A549 (cell line): ENCODE data around the gene CHMP4A. TPM values are rescaled to one million over a fixed set of nuclear protein-coding genes. Genes with fewer than 3 reads are reported as not detected.
A peak's percentile ranks its signal among the peaks of the same experiment; 100 is the strongest.

ENCODE experiments used
- ATAC-seq, 2 experiments: fragments of 200-7000 bp in 1 of 2; fragments of >200 bp in 1 of 2; cut with Nextera tagmentation in 1 of 2; cut with Tn5 transposase in 1 of 2; 3 replicates each; pipeline versions ENCODE4 v1.8.0 to v1.9.1; 2018 to 2020; ENCODE audit warnings: mild to moderate bottlenecking in 1 of 2, moderate library complexity in 1 of 2
- CTCF ChIA-PET: fragments of 300-600 bp; sonication (Branson Sonifier 250); formaldehyde crosslinking; extraction: SDS; loops from one replicate; lab custom pipeline; 2021; ENCODE audit warnings: antibody characterized with exemption, inconsistent platforms; lab: Yijun Ruan, JAX
- POLR2A ChIA-PET: fragments of 350-600 bp; formaldehyde crosslinking; extraction: SDS; loops from one replicate; lab custom pipeline; 2021; ENCODE audit warnings: antibody characterized with exemption, inconsistent platforms; lab: Yijun Ruan, JAX
- DNase-seq, 2 experiments: peaks; one replicate each; pipeline versions ENCODE4 v3.0.0 to v3.0.0-alpha.2; 2011 to 2016; ENCODE audit warnings: low read depth in 1 of 2, low spot score in 1 of 2
- FAIRE-seq: peaks from 2 replicates; lab custom pipeline; 2011; peaks lifted over from hg19 to GRCh38; lab: Jason Lieb, UNC
- H3K27ac ChIP-seq, 2 experiments: fragments of >200 bp; sonication (Bioruptor Twin); formaldehyde crosslinking; 3 replicates each; pipeline ENCODE4 v1.5.1; 2016 to 2017
- H3K4me1 ChIP-seq: fragments of >200 bp; sonication (Bioruptor Twin); formaldehyde crosslinking; 3 replicates; pipeline ENCODE4 v1.6.1; 2016
- H3K4me2 ChIP-seq: fragments of >200 bp; sonication (Bioruptor Twin); formaldehyde crosslinking; 3 replicates; pipeline ENCODE4 v1.6.1; 2016
- H3K4me3 ChIP-seq: fragments of >200 bp; sonication (Bioruptor Twin); formaldehyde crosslinking; 3 replicates; pipeline ENCODE4 v1.5.1; 2016
- H3K9me3 ChIP-seq: fragments of >200 bp; sonication (Bioruptor Twin); formaldehyde crosslinking; 3 replicates; pipeline ENCODE4 v1.6.1; 2016
- CEBPB ChIP-seq, 2 experiments: fragments of >200 bp in 1 of 2; sonication (Bioruptor Twin) in 1 of 2; formaldehyde crosslinking in 1 of 2; IDR thresholded peaks; 2 replicates each; pipeline ENCODE4 v1.6.1; 2012 to 2016
- CHD4 ChIP-seq: fragments of 200-600 bp; sonication (generic); IDR thresholded peaks from 2 replicates; pipeline ENCODE4 v1.6.1; 2016; ENCODE audit warnings: antibody characterized with exemption, mild to moderate bottlenecking, borderline replicate concordance
- EHF ChIP-seq: fragments of 250-450 bp; sonication (Bioruptor Pico); IDR thresholded peaks from 2 replicates; pipeline ENCODE4 v1.5.0; 2020; ENCODE audit warnings: mild to moderate bottlenecking
- EHMT2 ChIP-seq: fragments of 200-600 bp; sonication (generic); IDR thresholded peaks from 2 replicates; pipeline ENCODE4 v1.6.1; 2016; ENCODE audit warnings: antibody characterized with exemption, low read depth, mild to moderate bottlenecking, moderate library complexity
- FOXS1 ChIP-seq: fragments of 250-450 bp; sonication (Bioruptor Pico); IDR thresholded peaks from 2 replicates; pipeline ENCODE4 v1.5.0; 2020; ENCODE audit warnings: mild to moderate bottlenecking, moderate library complexity
- HOXB13 ChIP-seq: fragments of 250-450 bp; sonication (Bioruptor Pico); IDR thresholded peaks from 2 replicates; pipeline ENCODE4 v1.5.0; 2020; ENCODE audit warnings: low read depth, mild to moderate bottlenecking, moderate library complexity
- KDM1A ChIP-seq: fragments of 200-600 bp; sonication (generic); IDR thresholded peaks from 2 replicates; pipeline ENCODE4 v1.6.1; 2016; ENCODE audit warnings: low read depth, mild to moderate bottlenecking
- KDM5A ChIP-seq: fragments of 200-600 bp; sonication (generic); IDR thresholded peaks from 2 replicates; pipeline ENCODE4 v1.6.1; 2016; ENCODE audit warnings: antibody characterized with exemption, mild to moderate bottlenecking
- NPAS2 ChIP-seq: fragments of 250-450 bp; sonication (Bioruptor Pico); IDR thresholded peaks from 2 replicates; pipeline ENCODE4 v1.8.0; 2022; ENCODE audit warnings: mild to moderate bottlenecking, moderate library complexity, borderline replicate concordance
- NR3C1 ChIP-seq: fragments of >200 bp; sonication (Bioruptor Twin); formaldehyde crosslinking; IDR thresholded peaks from 3 replicates; pipeline ENCODE4 v1.6.1; 2017
- RCOR1 ChIP-seq: fragments of 150-350 bp; IDR thresholded peaks from 2 replicates; pipeline ENCODE4 v1.6.1; 2014; ENCODE audit warnings: antibody characterized with exemption, low read length, low read depth
- RFX5 ChIP-seq: fragments of 450-650 bp; IDR thresholded peaks from 2 replicates; pipeline ENCODE4 v1.7.1; 2014; ENCODE audit warnings: antibody characterized with exemption, mild to moderate bottlenecking, moderate library complexity
- SREBF2 ChIP-seq: fragments of 450-650 bp; IDR thresholded peaks from 2 replicates; pipeline ENCODE4 v1.6.1; 2014; ENCODE audit warnings: mild to moderate bottlenecking, moderate library complexity
- TFCP2L1 ChIP-seq: fragments of 250-450 bp; sonication (Bioruptor Pico); IDR thresholded peaks from 2 replicates; pipeline ENCODE4 v1.5.0; 2021; ENCODE audit warnings: mild to moderate bottlenecking
- ZC3H11A ChIP-seq: fragments of 450-650 bp; IDR thresholded peaks from 2 replicates; pipeline ENCODE4 v1.6.1; 2014; ENCODE audit warnings: antibody characterized with exemption, mild to moderate bottlenecking
- ZSCAN20 ChIP-seq: fragments of 250-450 bp; sonication (Bioruptor Pico); IDR thresholded peaks from 2 replicates; pipeline ENCODE4 v1.8.0; 2022; ENCODE audit warnings: mild to moderate bottlenecking, moderate library complexity
- WGBS: methylation state at CpG from one replicate; pipeline ENCODE4 v1.1.6; 2017; ENCODE audit errors: missing lambda C conversion rate; 5-methylcytosine and 5-hydroxymethylcytosine counted together
- polyA plus RNA-seq, 4 experiments: library from polyadenylated mRNA; depleted of rRNA in 3 of 4; stranded (reverse); fragments of >200 nt; fragmentation: RNase III in 1 of 4; extraction: RNeasy Plus Mini Kit Qiagen cat#74134 plus additional on column Dnase treatment in 1 of 4; gene quantifications; 2 replicates in 3 of 4; 3 replicates in 1 of 4; pipeline ENCODE4 v1.2.3, GENCODE V29; 2011 to 2017
- TF ChIP-seq, protein P1 (sequence below): fragments of 450-650 bp; IDR thresholded peaks from 2 replicates; pipeline ENCODE4 v1.6.1; 2014; ENCODE audit warnings: antibody characterized with exemption
- TF ChIP-seq, protein P2 (sequence below): IDR thresholded peaks from 2 replicates; pipeline ENCODE4 v1.6.1; 2012; ENCODE audit warnings: low read depth, borderline replicate concordance
- TF ChIP-seq, protein P3 (sequence below): fragments of >200 bp; sonication (Bioruptor Twin); formaldehyde crosslinking; IDR thresholded peaks from 3 replicates; pipeline ENCODE4 v1.6.1; 2016
- TF ChIP-seq, protein P4 (sequence below): fragments of 250-450 bp; sonication (Bioruptor Pico); IDR thresholded peaks from 2 replicates; pipeline ENCODE4 v1.5.0; 2021; ENCODE audit warnings: mild to moderate bottlenecking, moderate library complexity, borderline replicate concordance
- TF ChIP-seq, protein P5 (sequence below): fragments of >200 bp; sonication (Bioruptor Twin); formaldehyde crosslinking; IDR thresholded peaks from 3 replicates; pipeline ENCODE4 v1.5.1; 2016
- TF ChIP-seq, protein P6 (sequence below): IDR thresholded peaks from 2 replicates; pipeline ENCODE4 v1.6.1; 2012

CHMP4A gene
- polyA plus RNA-seq, 2 of the 4 experiments (the other 2 are of a cell fraction) = 102 to 112 TPM

DNA sequence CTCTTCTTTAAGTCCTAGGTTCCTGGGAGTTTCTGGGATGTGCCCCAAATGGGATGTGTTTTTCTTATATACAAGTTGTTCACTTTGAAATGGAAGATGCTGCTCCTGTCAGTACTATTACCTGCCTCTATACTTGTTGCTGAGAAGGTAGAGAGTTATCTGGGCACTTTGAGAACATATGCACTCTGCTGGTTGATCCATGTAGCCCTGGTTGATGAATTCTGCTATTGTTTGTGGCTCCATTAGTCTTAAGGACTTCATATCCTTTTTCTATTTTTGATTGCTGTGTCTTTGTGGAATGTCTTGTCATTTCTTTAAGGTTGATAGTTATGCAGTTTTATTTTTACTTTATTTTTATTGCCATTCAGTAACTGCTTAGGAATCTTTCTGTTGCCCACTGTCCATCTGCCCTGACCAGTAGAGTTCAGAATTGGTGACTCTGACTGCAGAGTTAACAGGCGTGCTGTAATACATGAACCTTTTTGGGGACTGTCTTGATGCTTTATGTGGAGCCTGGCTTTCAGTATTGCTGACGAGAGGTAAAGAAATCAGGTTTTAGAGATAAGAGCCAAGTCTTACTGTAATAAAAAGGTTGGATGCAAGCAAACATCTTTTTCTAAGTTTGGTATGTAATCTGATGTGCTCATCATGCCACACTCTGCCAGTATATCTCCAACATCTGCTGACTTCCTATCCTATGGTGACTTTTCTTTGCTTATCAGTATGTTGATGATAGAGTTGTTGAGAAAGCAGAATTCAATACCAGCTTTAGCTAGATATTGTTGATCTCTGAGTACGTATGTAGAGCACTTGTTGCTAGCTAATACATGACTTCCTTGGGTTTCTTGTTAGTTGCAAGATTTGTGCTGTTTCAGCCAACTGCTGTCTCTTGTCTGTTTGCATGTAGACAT, 21.1 kb upstream of the CHMP4A start:
- H3K4me3 ChIP-seq = no peak overlapping the region
- no peaks in the 10 kb centered on the region for H3K9me3 ChIP-seq
- no peak for ATAC-seq
- H3K27ac ChIP-seq = no peak overlapping the region
- FAIRE-seq = no peak
- H3K4me2 ChIP-seq = peak overlapping the region; percentile 82
- ChIA-PET CTCF (interaction anchor here (0.6 to 21.7 kb wide), 7 partner anchors 8 to 67 kb away, joined by 3 to 601 read pairs (median 6); partner anchors contain the start of genes CIDEB, DHRS1, LTB4R and LTB4R2), POLR2A (interaction anchor here (1.1 to 1.3 kb wide), 2 partner anchors 8 to 37 kb away, joined by 5 to 7 read pairs; partner anchors contain the start of genes RABGGTA and TINF2)
- TF ChIP-seq, protein P1, sequence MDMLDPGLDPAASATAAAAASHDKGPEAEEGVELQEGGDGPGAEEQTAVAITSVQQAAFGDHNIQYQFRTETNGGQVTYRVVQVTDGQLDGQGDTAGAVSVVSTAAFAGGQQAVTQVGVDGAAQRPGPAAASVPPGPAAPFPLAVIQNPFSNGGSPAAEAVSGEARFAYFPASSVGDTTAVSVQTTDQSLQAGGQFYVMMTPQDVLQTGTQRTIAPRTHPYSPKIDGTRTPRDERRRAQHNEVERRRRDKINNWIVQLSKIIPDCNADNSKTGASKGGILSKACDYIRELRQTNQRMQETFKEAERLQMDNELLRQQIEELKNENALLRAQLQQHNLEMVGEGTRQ = no peak
- TF ChIP-seq KDM1A (no peak), CHD4 (no peak), NPAS2 (no peak), EHF (CRISPR knock-in tag) (no peak), RFX5 (no peak)
- DNase-seq = no peak
- 78% methylated on average over 3 of the region's 3 CpGs for WGBS
- H3K4me1 ChIP-seq = peaks cover 18% of the 10 kb centered on the region

DNA sequence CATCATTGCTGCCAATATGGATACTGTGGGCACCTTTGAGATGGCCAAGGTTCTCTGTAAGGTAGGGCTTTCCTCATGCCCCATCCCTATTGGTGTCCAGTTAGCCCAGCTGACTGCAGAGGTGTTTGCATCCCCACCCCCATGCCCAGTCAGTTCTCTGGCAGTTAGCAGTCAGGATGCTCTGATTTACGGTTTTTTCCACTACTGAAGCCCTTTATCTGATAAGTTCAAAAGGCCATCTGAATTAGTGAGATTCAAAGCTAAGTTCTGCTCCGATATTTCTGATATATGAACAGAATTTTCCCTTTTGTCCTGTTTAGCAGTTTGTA, 20.2 kb upstream of the CHMP4A start:
- WGBS = 86% methylated on average over 2 of the region's 2 CpGs
- Histone ChIP-seq H3K4me3 (peak overlapping the region; percentile 73), H3K9me3 (no peaks in the 10 kb centered on the region), H3K27ac (peak overlapping the region; percentile 85 to 96; a peak in 4 of 6 replicates), H3K4me1 (peaks cover 18% of the 10 kb centered on the region), H3K4me2 (peak overlapping the region; percentile 82)
- FAIRE-seq (no peak), DNase-seq (peak in 1 of 2 experiments; percentile 21), ATAC-seq (peak; percentile 13 to 14; a peak in 2 of 6 replicates)
- CTCF ChIA-PET = interaction anchor here (1.1 to 1.9 kb wide), 4 partner anchors 9 to 64 kb away, joined by 4 to 12 read pairs (median 4); partner anchors contain the start of genes MDP1, RABGGTA and TINF2
- POLR2A ChIA-PET = interaction anchor here (1.3 kb wide), 1 partner anchor 9 kb away, joined by 7 read pairs; the partner anchor contains the start of gene TINF2
- TF ChIP-seq, protein P2, sequence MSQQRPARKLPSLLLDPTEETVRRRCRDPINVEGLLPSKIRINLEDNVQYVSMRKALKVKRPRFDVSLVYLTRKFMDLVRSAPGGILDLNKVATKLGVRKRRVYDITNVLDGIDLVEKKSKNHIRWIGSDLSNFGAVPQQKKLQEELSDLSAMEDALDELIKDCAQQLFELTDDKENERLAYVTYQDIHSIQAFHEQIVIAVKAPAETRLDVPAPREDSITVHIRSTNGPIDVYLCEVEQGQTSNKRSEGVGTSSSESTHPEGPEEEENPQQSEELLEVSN = no peak
- no peak for TF ChIP-seq SREBF2
- TF ChIP-seq NR3C1 = no peak
- no peak for TF ChIP-seq RCOR1
- TF ChIP-seq FOXS1 (CRISPR knock-in tag) = no peak
- no peak for TF ChIP-seq EHF (CRISPR knock-in tag)
- TF ChIP-seq, protein P3, sequence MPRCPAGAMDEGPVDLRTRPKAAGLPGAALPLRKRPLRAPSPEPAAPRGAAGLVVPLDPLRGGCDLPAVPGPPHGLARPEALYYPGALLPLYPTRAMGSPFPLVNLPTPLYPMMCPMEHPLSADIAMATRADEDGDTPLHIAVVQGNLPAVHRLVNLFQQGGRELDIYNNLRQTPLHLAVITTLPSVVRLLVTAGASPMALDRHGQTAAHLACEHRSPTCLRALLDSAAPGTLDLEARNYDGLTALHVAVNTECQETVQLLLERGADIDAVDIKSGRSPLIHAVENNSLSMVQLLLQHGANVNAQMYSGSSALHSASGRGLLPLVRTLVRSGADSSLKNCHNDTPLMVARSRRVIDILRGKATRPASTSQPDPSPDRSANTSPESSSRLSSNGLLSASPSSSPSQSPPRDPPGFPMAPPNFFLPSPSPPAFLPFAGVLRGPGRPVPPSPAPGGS = no peak
- TF ChIP-seq HOXB13 (CRISPR knock-in tag) = no peak
- TF ChIP-seq TFCP2L1 (CRISPR knock-in tag) = no peak
- TF ChIP-seq, protein P4, sequence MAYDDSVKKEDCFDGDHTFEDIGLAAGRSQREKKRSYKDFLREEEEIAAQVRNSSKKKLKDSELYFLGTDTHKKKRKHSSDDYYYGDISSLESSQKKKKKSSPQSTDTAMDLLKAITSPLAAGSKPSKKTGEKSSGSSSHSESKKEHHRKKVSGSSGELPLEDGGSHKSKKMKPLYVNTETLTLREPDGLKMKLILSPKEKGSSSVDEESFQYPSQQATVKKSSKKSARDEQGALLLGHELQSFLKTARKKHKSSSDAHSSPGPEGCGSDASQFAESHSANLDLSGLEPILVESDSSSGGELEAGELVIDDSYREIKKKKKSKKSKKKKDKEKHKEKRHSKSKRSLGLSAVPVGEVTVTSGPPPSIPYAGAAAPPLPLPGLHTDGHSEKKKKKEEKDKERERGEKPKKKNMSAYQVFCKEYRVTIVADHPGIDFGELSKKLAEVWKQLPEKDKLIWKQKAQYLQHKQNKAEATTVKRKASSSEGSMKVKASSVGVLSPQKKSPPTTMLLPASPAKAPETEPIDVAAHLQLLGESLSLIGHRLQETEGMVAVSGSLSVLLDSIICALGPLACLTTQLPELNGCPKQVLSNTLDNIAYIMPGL (CRISPR knock-in tag) = no peak
- TF ChIP-seq, protein P5, sequence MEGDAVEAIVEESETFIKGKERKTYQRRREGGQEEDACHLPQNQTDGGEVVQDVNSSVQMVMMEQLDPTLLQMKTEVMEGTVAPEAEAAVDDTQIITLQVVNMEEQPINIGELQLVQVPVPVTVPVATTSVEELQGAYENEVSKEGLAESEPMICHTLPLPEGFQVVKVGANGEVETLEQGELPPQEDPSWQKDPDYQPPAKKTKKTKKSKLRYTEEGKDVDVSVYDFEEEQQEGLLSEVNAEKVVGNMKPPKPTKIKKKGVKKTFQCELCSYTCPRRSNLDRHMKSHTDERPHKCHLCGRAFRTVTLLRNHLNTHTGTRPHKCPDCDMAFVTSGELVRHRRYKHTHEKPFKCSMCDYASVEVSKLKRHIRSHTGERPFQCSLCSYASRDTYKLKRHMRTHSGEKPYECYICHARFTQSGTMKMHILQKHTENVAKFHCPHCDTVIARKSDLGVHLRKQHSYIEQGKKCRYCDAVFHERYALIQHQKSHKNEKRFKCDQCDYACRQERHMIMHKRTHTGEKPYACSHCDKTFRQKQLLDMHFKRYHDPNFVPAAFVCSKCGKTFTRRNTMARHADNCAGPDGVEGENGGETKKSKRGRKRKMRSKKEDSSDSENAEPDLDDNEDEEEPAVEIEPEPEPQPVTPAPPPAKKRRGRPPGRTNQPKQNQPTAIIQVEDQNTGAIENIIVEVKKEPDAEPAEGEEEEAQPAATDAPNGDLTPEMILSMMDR = no peak
- no peak for TF ChIP-seq KDM5A
- TF ChIP-seq ZSCAN20 (CRISPR knock-in tag) = no peak
- TF ChIP-seq ZC3H11A = no peak
- TF ChIP-seq EHMT2 = no peak
- TF ChIP-seq RFX5 = no peak
- TF ChIP-seq CEBPB (IDR thresholded peaks at IDR 0.05) = no peak
- TF ChIP-seq CHD4 = no peak
- TF ChIP-seq, protein P6, sequence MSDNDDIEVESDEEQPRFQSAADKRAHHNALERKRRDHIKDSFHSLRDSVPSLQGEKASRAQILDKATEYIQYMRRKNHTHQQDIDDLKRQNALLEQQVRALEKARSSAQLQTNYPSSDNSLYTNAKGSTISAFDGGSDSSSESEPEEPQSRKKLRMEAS = no peak
